HepG2 (cell line): ENCODE data around the gene CYP19A1. TPM values are rescaled to one million over a fixed set of nuclear protein-coding genes. Genes with fewer than 3 reads are reported as not detected.

Experiments used
- ATAC-seq: fragments of 200-7000 bp; cut with Tn5 transposase; 3 replicates; pipeline ENCODE4 v1.9.1; 2020; ENCODE audit warnings: mild to moderate bottlenecking, moderate library complexity
- BruUV-seq: library from RNA; stranded (reverse); fragments of 400-500 nt; replicated peaks from 2 replicates; lab custom pipeline; 2021; lab: Mats Ljungman, UMichigan
- CTCF ChIA-PET: fragments of 300-600 bp; formaldehyde crosslinking; extraction: SDS; loops from one replicate; lab custom pipeline; 2021; ENCODE audit warnings: low total read pairs, inconsistent platforms, low intra/inter-chr PET ratio; lab: Yijun Ruan, JAX
- POLR2A ChIA-PET: fragments of 350-600 bp; sonication (Branson Sonifier 250); formaldehyde crosslinking; loops from one replicate; lab custom pipeline; 2020; ENCODE audit warnings: antibody characterized with exemption, inconsistent platforms; lab: Yijun Ruan, JAX
- DNase-seq: peaks from one replicate; pipeline ENCODE4 v3.0.0-alpha.2; 2015; ENCODE audit warnings: low spot score
- FAIRE-seq: peaks from 3 replicates; lab custom pipeline; 2011; peaks lifted over from hg19 to GRCh38; lab: Jason Lieb, UNC
- H2AFZ ChIP-seq: one replicate; pipeline ENCODE4 v1.6.1; 2011; ENCODE audit warnings: low read length, inconsistent platforms
- H3K27ac ChIP-seq: fragments of 300-600 bp; 3 replicates; pipeline ENCODE4 v1.8.0; 2011; ENCODE audit warnings: mixed run types, mild to moderate bottlenecking, mixed read lengths, low read length, inconsistent platforms; ENCODE audit not compliant: insufficient read depth; ENCODE audit errors: extremely low read length
- H3K27me3 ChIP-seq, 2 experiments: fragments of 200-600 bp in 1 of 2; 2 replicates in 1 of 2; 3 replicates in 1 of 2; pipeline versions ENCODE4 v1.6.0 to v1.8.0; 2011; ENCODE audit warnings: low read length in 2 of 2, mild to moderate bottlenecking in 2 of 2, moderate library complexity in 2 of 2, inconsistent platforms in 1 of 2; ENCODE audit not compliant: insufficient read depth in 2 of 2, control insufficient read depth in 1 of 2
- H3K36me3 ChIP-seq, 2 experiments: fragments of 200-600 bp in 1 of 2; replicated peaks in 1 of 2; 2 replicates in 1 of 2; 3 replicates in 1 of 2; pipeline versions ENCODE4 v1.5.1 to v1.8.0; 2011; ENCODE audit warnings: low read length in 2 of 2, inconsistent platforms in 1 of 2; ENCODE audit not compliant: insufficient read depth in 2 of 2, control insufficient read depth in 1 of 2
- H3K4me1 ChIP-seq: 2 replicates; pipeline ENCODE4 v1.5.1; 2012; ENCODE audit warnings: low read length, inconsistent platforms; ENCODE audit not compliant: insufficient read depth
- H3K4me2 ChIP-seq: 2 replicates; pipeline ENCODE4 v1.6.0; 2011; ENCODE audit warnings: low read depth, low read length, inconsistent platforms
- H3K4me3 ChIP-seq, 3 experiments: fragments of 200-600 bp in 1 of 3; sonication (generic), shearing (Covaris generic) in 1 of 3; replicated peaks in 1 of 3; 2 replicates each; pipeline ENCODE4 v1.5.1; 2011 to 2016; ENCODE audit warnings: low read length in 3 of 3, inconsistent platforms in 2 of 3, low read depth in 2 of 3, mild to moderate bottlenecking in 2 of 3, control low read depth in 1 of 3, mixed read lengths in 1 of 3; ENCODE audit not compliant: insufficient read depth in 1 of 3
- H3K79me2 ChIP-seq: one replicate; pipeline ENCODE4 v1.6.1; 2011; ENCODE audit warnings: low read length, inconsistent platforms; ENCODE audit not compliant: insufficient read depth
- H3K9ac ChIP-seq: 2 replicates; pipeline ENCODE4 v1.6.0; 2011; ENCODE audit warnings: mild to moderate bottlenecking, low read depth, low read length, inconsistent platforms; ENCODE audit not compliant: insufficient read depth
- H3K9me3 ChIP-seq: 2 replicates; pipeline ENCODE4 v1.5.1; 2012; ENCODE audit warnings: mild to moderate bottlenecking, low read length
- H4K20me1 ChIP-seq: 2 replicates; pipeline ENCODE4 v1.6.0; 2011; ENCODE audit warnings: inconsistent platforms, mild to moderate bottlenecking, low read length, moderate library complexity; ENCODE audit not compliant: insufficient read depth
- HMG20B ChIP-seq: conservative IDR thresholded peaks from 2 replicates; pipeline ENCODE4 v1.6.1; 2016; ENCODE audit warnings: missing genetic modification reagents, missing compliant biosample characterization
- MTA3 ChIP-seq: sonication (generic); formaldehyde crosslinking; IDR thresholded peaks from 2 replicates; pipeline ENCODE4 v1.4.0; 2020; ENCODE audit warnings: missing genetic modification reagents
- MTF1 ChIP-seq: sonication (generic); formaldehyde crosslinking; IDR thresholded peaks from 2 replicates; pipeline ENCODE4 v1.5.0; 2020; ENCODE audit warnings: missing genetic modification reagents
- PAX8 ChIP-seq: sonication (generic); formaldehyde crosslinking; IDR thresholded peaks from 2 replicates; pipeline ENCODE4 v1.8.0; 2022; ENCODE audit warnings: mild to moderate bottlenecking, missing genetic modification reagents, borderline replicate concordance
- PHF8 ChIP-seq: sonication (generic); formaldehyde crosslinking; IDR thresholded peaks from 2 replicates; pipeline ENCODE4 v1.5.0; 2020; ENCODE audit warnings: missing genetic modification reagents
- SAFB2 ChIP-seq: sonication (generic); formaldehyde crosslinking; IDR thresholded peaks from 2 replicates; pipeline ENCODE4 v1.5.1; 2020; ENCODE audit warnings: missing genetic modification reagents, low read depth, mild to moderate bottlenecking, borderline replicate concordance
- TEAD3 ChIP-seq: optimal IDR thresholded peaks from 2 replicates; pipeline ENCODE3; 2016; ENCODE audit warnings: borderline replicate concordance
- ZFP62 ChIP-seq: sonication (generic); formaldehyde crosslinking; IDR thresholded peaks from 2 replicates; pipeline ENCODE4 v1.4.0; 2020; ENCODE audit warnings: missing genetic modification reagents
- ZNF275 ChIP-seq: sonication (generic); formaldehyde crosslinking; IDR thresholded peaks from 2 replicates; pipeline ENCODE4 v1.8.0; 2022; ENCODE audit warnings: missing genetic modification reagents, mild to moderate bottlenecking, inconsistent platforms, borderline replicate concordance
- ZNF652 ChIP-seq: IDR thresholded peaks from 2 replicates; pipeline ENCODE4 v1.6.1; 2016; ENCODE audit warnings: low read depth, borderline replicate concordance
- ZNF746 ChIP-seq: sonication (generic); formaldehyde crosslinking; IDR thresholded peaks from 2 replicates; pipeline ENCODE4 v1.8.0; 2022; ENCODE audit warnings: mild to moderate bottlenecking, missing genetic modification reagents
- WGBS: methylation state at CpG from one replicate; pipeline ENCODE4 v1.1.6; 2017; ENCODE audit warnings: low lambda C conversion rate; 5-methylcytosine and 5-hydroxymethylcytosine counted together
- in situ Hi-C: cut with HindIII; loops from 2 replicates; pipeline ENCODE4 v1.10.0; 2017; ENCODE audit warnings: low pct_unique_long_range_greater_than_20kb; ENCODE audit not compliant: extremely low pct_ligation_motif_present
- intact Hi-C: fragments of 100-400 bp; cut with micrococcal nuclease; formaldehyde crosslinking; loops from one replicate; pipeline ENCODE4 v1.10.0; 2022; ENCODE audit not compliant: unreplicated experiment
- polyA plus RNA-seq, 8 experiments: library from polyadenylated mRNA; depleted of rRNA in 3 of 8; stranded (reverse) in 7 of 8; unstranded in 1 of 8; fragments of >200 nt; fragmentation: Illumina TruSeq in 4 of 8; extraction: Trizol in 4 of 8; gene quantifications; 2 replicates each; pipeline versions ENCODE4 v1.2.1 to v1.2.3, GENCODE V29; 2011 to 2016; ENCODE audit warnings: low read depth in 4 of 8, missing spikeins in 1 of 8, mixed read lengths in 1 of 8; ENCODE audit not compliant: insufficient read depth in 1 of 8
- total RNA-seq, 5 experiments: library from RNA; depleted of rRNA; stranded (reverse); fragments of >200 nt; fragmentation: Illumina TruSeq; extraction: Trizol; gene quantifications; 2 replicates each; pipeline ENCODE4 v1.2.3, GENCODE V29; 2016; ENCODE audit warnings: low read depth in 1 of 5
- TF ChIP-seq, protein P1 (sequence below): fragments of 450-650 bp; IDR thresholded peaks from 2 replicates; pipeline ENCODE4 v1.6.1; 2017; ENCODE audit warnings: mild to moderate bottlenecking

The CYP19A1 gene
- total and polyA plus RNA-seq, 2 of the 13 experiments (the other 11 are each of a cell fraction or from before 2014, with no cell fraction given) = 10.9 to 23.0 TPM

- TF ChIP-seq ZFP62 = no peak
- no peak for TF ChIP-seq PHF8 (CRISPR knock-in tag)
- TF ChIP-seq PAX8 (CRISPR knock-in tag) = no peak
- TF ChIP-seq ZNF746 (CRISPR knock-in tag) = 0 out of 2 replicates have a peak, but pooled peaks have one; percentile 36
- no peak for TF ChIP-seq HMG20B (CRISPR knock-in tag)
These were observed 39.8 kb downstream of the CYP19A1 start (continued) for GRCh38 chr15:51298620-51299019.

DNA sequence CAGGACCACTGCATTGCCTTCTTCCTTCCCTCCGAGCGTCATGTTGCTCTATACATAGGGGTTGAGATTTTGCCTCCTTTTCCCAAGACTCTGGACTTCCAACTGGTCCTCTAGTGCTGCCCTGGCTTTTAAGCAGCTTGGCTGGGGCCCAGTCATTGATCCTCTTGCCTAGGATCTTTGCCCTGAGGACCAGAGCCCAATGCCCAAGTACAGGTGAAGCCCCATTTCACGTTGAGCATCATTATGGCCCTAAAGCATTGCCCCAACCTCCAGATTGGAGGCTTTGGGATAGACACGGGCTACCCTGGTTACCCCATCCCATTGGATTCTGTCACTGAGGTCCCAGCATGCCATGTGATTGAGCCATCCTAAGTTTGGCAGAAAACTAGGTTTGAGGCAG, 47.7 kb downstream of the CYP19A1 start:
- in situ Hi-C loops = no loop called here
- no peak for FAIRE-seq
- no peak overlapping the region for H3K27ac ChIP-seq
- H4K20me1 ChIP-seq = no peaks in the 10 kb centered on the region
- no peak overlapping the region for H3K9ac ChIP-seq
- intact Hi-C loops = no loop called here
- no peak for ATAC-seq
- no peak overlapping the region for H2AFZ ChIP-seq
- no peaks in the 10 kb centered on the region for H3K9me3 ChIP-seq
- ChIA-PET CTCF (no interaction called here), POLR2A (no interaction called here)
- H3K79me2 ChIP-seq = no peaks in the 10 kb centered on the region
- TF ChIP-seq ZNF652 (no peak), TEAD3 (CRISPR knock-in tag) (no peak), MTA3 (no peak), ZNF275 (no peak), SAFB2 (no peak), MTF1 (CRISPR knock-in tag) (no peak)
- TF ChIP-seq, protein P1, sequence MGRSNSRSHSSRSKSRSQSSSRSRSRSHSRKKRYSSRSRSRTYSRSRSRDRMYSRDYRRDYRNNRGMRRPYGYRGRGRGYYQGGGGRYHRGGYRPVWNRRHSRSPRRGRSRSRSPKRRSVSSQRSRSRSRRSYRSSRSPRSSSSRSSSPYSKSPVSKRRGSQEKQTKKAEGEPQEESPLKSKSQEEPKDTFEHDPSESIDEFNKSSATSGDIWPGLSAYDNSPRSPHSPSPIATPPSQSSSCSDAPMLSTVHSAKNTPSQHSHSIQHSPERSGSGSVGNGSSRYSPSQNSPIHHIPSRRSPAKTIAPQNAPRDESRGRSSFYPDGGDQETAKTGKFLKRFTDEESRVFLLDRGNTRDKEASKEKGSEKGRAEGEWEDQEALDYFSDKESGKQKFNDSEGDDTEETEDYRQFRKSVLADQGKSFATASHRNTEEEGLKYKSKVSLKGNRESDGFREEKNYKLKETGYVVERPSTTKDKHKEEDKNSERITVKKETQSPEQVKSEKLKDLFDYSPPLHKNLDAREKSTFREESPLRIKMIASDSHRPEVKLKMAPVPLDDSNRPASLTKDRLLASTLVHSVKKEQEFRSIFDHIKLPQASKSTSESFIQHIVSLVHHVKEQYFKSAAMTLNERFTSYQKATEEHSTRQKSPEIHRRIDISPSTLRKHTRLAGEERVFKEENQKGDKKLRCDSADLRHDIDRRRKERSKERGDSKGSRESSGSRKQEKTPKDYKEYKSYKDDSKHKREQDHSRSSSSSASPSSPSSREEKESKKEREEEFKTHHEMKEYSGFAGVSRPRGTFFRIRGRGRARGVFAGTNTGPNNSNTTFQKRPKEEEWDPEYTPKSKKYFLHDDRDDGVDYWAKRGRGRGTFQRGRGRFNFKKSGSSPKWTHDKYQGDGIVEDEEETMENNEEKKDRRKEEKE = no peak
- no peaks in the 10 kb centered on the region for H3K36me3 ChIP-seq
- DNase-seq = no peak
- no TSS peak for BruUV-seq
- H3K4me3 ChIP-seq = no peak overlapping the region
- H3K27me3 ChIP-seq = no peaks in the 10 kb centered on the region
- H3K4me2 ChIP-seq = no peak overlapping the region
- H3K4me1 ChIP-seq = peaks cover 43% of the 10 kb centered on the region
- WGBS = 79% methylated on average over 4 of the region's 4 CpGs
